HCT116 (cell line): ENCODE results near the gene TIGD3. TPM values are rescaled to one million over a fixed set of nuclear protein-coding genes. Genes with fewer than 3 reads are reported as not detected.

Experiments
- ATAC-seq: fragments of 200-7000 bp; cut with Tn5 transposase; 2 replicates; pipeline ENCODE4 v1.9.1; 2020; ENCODE audit warnings: mild to moderate bottlenecking, moderate library complexity
- BruUV-seq: library from RNA; stranded (reverse); fragments of 400-500 nt; replicated peaks from 2 replicates; lab custom pipeline; 2021; lab: Mats Ljungman, UMichigan
- CTCF ChIA-PET: fragments of 300-600 bp; sonication (Branson Sonifier 250); formaldehyde crosslinking; loops from one replicate; lab custom pipeline; 2021; ENCODE audit warnings: antibody characterized with exemption; lab: Charles Lee
- POLR2A ChIA-PET: fragments of 300-600, 350-600 bp; sonication (Branson Sonifier 250); formaldehyde crosslinking; loops from one replicate; lab custom pipeline; 2021; ENCODE audit warnings: antibody characterized with exemption; lab: Charles Lee
- RAD21 ChIA-PET, 2 experiments: fragments of 300-600 bp; sonication (Branson Sonifier 250); formaldehyde crosslinking; loops; one replicate each; lab custom pipeline; 2023; ENCODE audit warnings: low total read pairs in 2 of 2; ENCODE audit not compliant: uncharacterized antibody in 2 of 2, unreplicated experiment in 2 of 2, low non-redundant PET in 1 of 2; lab: Charles Lee
- DNase-seq: peaks from one replicate; pipeline ENCODE4 v3.0.0-alpha.2; 2010; ENCODE audit warnings: low read depth, low spot score
- H2AFZ ChIP-seq: fragments of 200-600 bp; shearing (Covaris generic), sonication (generic); 2 replicates; pipeline ENCODE4 v1.6.1; 2017; ENCODE audit warnings: low read depth, mixed run types, mixed read lengths, antibody characterized with exemption, low read length; ENCODE audit not compliant: poor library complexity, severe bottlenecking
- H3K27ac ChIP-seq: 2 replicates; pipeline ENCODE4 v1.5.1; 2012; ENCODE audit warnings: low read depth, low read length
- H3K27me3 ChIP-seq: fragments of 200-600 bp; sonication (generic); 2 replicates; pipeline ENCODE4 v1.6.1; 2016; ENCODE audit warnings: mixed run types, low read length, mixed read lengths; ENCODE audit not compliant: insufficient read depth
- H3K36me3 ChIP-seq, 2 experiments: fragments of 200-500 bp in 1 of 2; fragments of 200-600 bp in 1 of 2; sonication (Bioruptor generic) in 1 of 2; sonication (generic) in 1 of 2; 2 replicates each; pipeline versions ENCODE4 v1.5.1 to v1.6.1; 2014 to 2016; ENCODE audit warnings: low read length in 2 of 2, inconsistent platforms in 1 of 2, mixed read lengths in 1 of 2, mixed run types in 1 of 2; ENCODE audit not compliant: insufficient read depth in 2 of 2, control insufficient read depth in 1 of 2
- H3K4me1 ChIP-seq, 2 experiments: fragments of 200-600 bp in 1 of 2; sonication (generic) in 1 of 2; 2 replicates each; pipeline versions ENCODE4 v1.5.1 to v1.6.1; 2012 to 2017; ENCODE audit warnings: low read length in 2 of 2, inconsistent platforms in 1 of 2, mild to moderate bottlenecking in 1 of 2, mixed read lengths in 1 of 2, mixed run types in 1 of 2, moderate library complexity in 1 of 2; ENCODE audit not compliant: insufficient read depth in 2 of 2, control insufficient read depth in 1 of 2
- H3K4me2 ChIP-seq: fragments of 200-600 bp; sonication (generic); 2 replicates; pipeline ENCODE4 v1.6.1; 2017; ENCODE audit warnings: mixed run types, low read length, mixed read lengths
- H3K4me3 ChIP-seq, 2 experiments: fragments of 200-600 bp in 1 of 2; sonication (generic) in 1 of 2; replicated peaks in 1 of 2; 2 replicates each; pipeline ENCODE4 v1.5.1; 2011 to 2016; ENCODE audit warnings: low read length in 2 of 2, control low read depth in 1 of 2, low read depth in 1 of 2, mild to moderate bottlenecking in 1 of 2, mixed read lengths in 1 of 2, mixed run types in 1 of 2
- H3K79me2 ChIP-seq: fragments of 200-600 bp; sonication (generic); 2 replicates; pipeline ENCODE4 v1.6.1; 2017; ENCODE audit warnings: mild to moderate bottlenecking, mixed run types, low read length, moderate library complexity, mixed read lengths; ENCODE audit not compliant: insufficient read depth
- H3K9ac ChIP-seq: fragments of 200-600 bp; sonication (generic); 2 replicates; pipeline ENCODE4 v1.6.1; 2016; ENCODE audit warnings: low read length, mixed read lengths
- H3K9me2 ChIP-seq: fragments of 200-600 bp; sonication (generic), shearing (Covaris generic); 2 replicates; pipeline ENCODE4 v1.6.1; 2017; ENCODE audit warnings: mixed run types, mild to moderate bottlenecking, moderate library complexity; ENCODE audit not compliant: insufficient read depth
- H3K9me3 ChIP-seq, 2 experiments: fragments of 200-500 bp in 1 of 2; fragments of 200-600 bp in 1 of 2; sonication (Bioruptor generic) in 1 of 2; sonication (generic) in 1 of 2; 2 replicates each; pipeline ENCODE4 v1.6.1; 2014 to 2017; ENCODE audit warnings: low read length in 2 of 2, mixed read lengths in 2 of 2, inconsistent platforms in 1 of 2, low read depth in 1 of 2, mild to moderate bottlenecking in 1 of 2, mixed run types in 1 of 2, moderate library complexity in 1 of 2; ENCODE audit not compliant: control insufficient read depth in 1 of 2, insufficient read depth in 1 of 2
- H4K20me1 ChIP-seq: fragments of 200-600 bp; sonication (generic), shearing (Covaris generic); 2 replicates; pipeline ENCODE4 v1.6.1; 2017; ENCODE audit warnings: mixed run types, mild to moderate bottlenecking, moderate library complexity; ENCODE audit not compliant: insufficient read depth
- EGR1 ChIP-seq: IDR thresholded peaks from 2 replicates; pipeline ENCODE4 v1.6.1; 2012; ENCODE audit warnings: low read depth
- RAD21 ChIP-seq: IDR thresholded peaks from 2 replicates; pipeline ENCODE4 v1.6.1; 2012; ENCODE audit warnings: low read depth, mild to moderate bottlenecking
- SP1 ChIP-seq: IDR thresholded peaks from 2 replicates; pipeline ENCODE4 v1.6.1; 2012; ENCODE audit warnings: low read depth
- ZFX ChIP-seq: fragments of 450-650 bp; IDR thresholded peaks from 2 replicates; pipeline ENCODE4 v1.6.1; 2017
- intact Hi-C: fragments of 100-400 bp; cut with micrococcal nuclease; formaldehyde crosslinking; loops from 2 replicates; pipeline ENCODE4 v1.10.0; 2022
- total RNA-seq: library from RNA; stranded (reverse); gene quantifications from one replicate; pipeline ENCODE4 v1.2.1, GENCODE V29; 2021; ENCODE audit not compliant: unreplicated experiment
- TF ChIP-seq, protein P1 (sequence below), 3 experiments: fragments of 200-600 bp in 1 of 3; sonication (generic) in 1 of 3; IDR thresholded peaks in 2 of 3; conservative IDR thresholded peaks in 1 of 3; 2 replicates each; pipeline ENCODE4 v1.5.1; 2012 to 2017; ENCODE audit warnings: low read depth in 2 of 3, low read length in 2 of 3, antibody characterized with exemption in 1 of 3, borderline replicate concordance in 1 of 3, control low read depth in 1 of 3, mild to moderate bottlenecking in 1 of 3, mixed read lengths in 1 of 3, mixed run types in 1 of 3, moderate library complexity in 1 of 3; ENCODE audit not compliant: insufficient read depth in 1 of 3
- TF ChIP-seq, protein P2 (sequence below): IDR thresholded peaks from 2 replicates; pipeline ENCODE4 v1.6.1; 2012
- TF ChIP-seq, protein P3 (sequence below): IDR thresholded peaks from 2 replicates; pipeline ENCODE4 v1.6.1; 2012; ENCODE audit warnings: low read depth
- TF ChIP-seq, protein P4 (sequence below): IDR thresholded peaks from 2 replicates; pipeline ENCODE4 v1.6.1; 2011; ENCODE audit warnings: mild to moderate bottlenecking, low read length, moderate library complexity; ENCODE audit not compliant: insufficient replicate concordance; ENCODE audit errors: extremely low read depth

The TIGD3 gene
- total RNA-seq, 1 experiment from 2014 or later: 2.4 TPM

DNA sequence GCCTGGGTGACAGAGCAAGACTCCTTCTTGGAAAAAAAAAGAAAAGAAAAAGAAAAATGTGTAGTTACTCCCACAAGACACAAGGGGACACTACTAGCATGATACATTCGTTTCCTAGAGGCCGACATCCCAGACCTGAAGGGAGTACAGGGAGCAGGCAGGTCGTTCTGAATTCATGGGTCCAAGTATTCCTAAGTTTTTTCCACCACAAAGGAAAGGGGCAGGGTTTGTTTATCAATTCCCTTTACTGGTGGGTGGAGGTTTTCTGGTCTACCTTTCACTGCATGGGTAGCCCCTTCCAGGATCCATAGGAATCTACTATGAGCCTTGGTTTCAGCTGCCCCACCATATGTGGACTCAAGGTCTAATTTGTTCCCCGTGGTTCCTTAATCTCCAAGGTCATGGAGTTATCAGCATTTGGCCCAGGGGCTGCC lies 11.8 kb downstream of the TIGD3 start:
- no peaks in the 10 kb centered on the region for H3K79me2 ChIP-seq
- no peak overlapping the region for H3K27ac ChIP-seq
- no peak overlapping the region for H3K4me3 ChIP-seq
- peaks cover 6 to 10% of the 10 kb centered on the region in 2 experiments; a peak in 3 of 4 replicates for H3K4me1 ChIP-seq
- DNase-seq (peak; percentile 67), ATAC-seq (peak; percentile 90)
- ChIA-PET RAD21 (interaction anchor here in 1 of 2 experiments (1.2 kb wide), 1 partner anchor 102 kb away, joined by 3 read pairs; no protein-coding TSS in a partner anchor), CTCF (interaction anchor here (1.5 to 1.6 kb wide), 2 partner anchors 141 to 144 kb away, joined by 3 to 7 read pairs; no protein-coding TSS in a partner anchor), POLR2A (interaction anchor here (1.0 kb wide), 2 partner anchors 53 to 142 kb away, joined by 3 to 4 read pairs; no protein-coding TSS in a partner anchor)
- peak overlapping the region; percentile 61 for H3K4me2 ChIP-seq
- H3K27me3 ChIP-seq: no peaks in the 10 kb centered on the region
- no TSS peak for BruUV-seq
- TF ChIP-seq, protein P1, sequence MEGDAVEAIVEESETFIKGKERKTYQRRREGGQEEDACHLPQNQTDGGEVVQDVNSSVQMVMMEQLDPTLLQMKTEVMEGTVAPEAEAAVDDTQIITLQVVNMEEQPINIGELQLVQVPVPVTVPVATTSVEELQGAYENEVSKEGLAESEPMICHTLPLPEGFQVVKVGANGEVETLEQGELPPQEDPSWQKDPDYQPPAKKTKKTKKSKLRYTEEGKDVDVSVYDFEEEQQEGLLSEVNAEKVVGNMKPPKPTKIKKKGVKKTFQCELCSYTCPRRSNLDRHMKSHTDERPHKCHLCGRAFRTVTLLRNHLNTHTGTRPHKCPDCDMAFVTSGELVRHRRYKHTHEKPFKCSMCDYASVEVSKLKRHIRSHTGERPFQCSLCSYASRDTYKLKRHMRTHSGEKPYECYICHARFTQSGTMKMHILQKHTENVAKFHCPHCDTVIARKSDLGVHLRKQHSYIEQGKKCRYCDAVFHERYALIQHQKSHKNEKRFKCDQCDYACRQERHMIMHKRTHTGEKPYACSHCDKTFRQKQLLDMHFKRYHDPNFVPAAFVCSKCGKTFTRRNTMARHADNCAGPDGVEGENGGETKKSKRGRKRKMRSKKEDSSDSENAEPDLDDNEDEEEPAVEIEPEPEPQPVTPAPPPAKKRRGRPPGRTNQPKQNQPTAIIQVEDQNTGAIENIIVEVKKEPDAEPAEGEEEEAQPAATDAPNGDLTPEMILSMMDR (IDR thresholded peaks at IDR 0.05 in 2 of 3, conservative IDR thresholded peaks at IDR 0.05 in 1 of 3; ENCODE audit: borderline replicate concordance in 1 of 3, insufficient read depth in 1 of 3, low read depth in 2 of 3, low read length in 2 of 3): peak; percentile 62 to 85 (median 66)
- peak; percentile 95 for TF ChIP-seq RAD21
- TF ChIP-seq, protein P2, sequence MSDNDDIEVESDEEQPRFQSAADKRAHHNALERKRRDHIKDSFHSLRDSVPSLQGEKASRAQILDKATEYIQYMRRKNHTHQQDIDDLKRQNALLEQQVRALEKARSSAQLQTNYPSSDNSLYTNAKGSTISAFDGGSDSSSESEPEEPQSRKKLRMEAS: no peak
- TF ChIP-seq, protein P3, sequence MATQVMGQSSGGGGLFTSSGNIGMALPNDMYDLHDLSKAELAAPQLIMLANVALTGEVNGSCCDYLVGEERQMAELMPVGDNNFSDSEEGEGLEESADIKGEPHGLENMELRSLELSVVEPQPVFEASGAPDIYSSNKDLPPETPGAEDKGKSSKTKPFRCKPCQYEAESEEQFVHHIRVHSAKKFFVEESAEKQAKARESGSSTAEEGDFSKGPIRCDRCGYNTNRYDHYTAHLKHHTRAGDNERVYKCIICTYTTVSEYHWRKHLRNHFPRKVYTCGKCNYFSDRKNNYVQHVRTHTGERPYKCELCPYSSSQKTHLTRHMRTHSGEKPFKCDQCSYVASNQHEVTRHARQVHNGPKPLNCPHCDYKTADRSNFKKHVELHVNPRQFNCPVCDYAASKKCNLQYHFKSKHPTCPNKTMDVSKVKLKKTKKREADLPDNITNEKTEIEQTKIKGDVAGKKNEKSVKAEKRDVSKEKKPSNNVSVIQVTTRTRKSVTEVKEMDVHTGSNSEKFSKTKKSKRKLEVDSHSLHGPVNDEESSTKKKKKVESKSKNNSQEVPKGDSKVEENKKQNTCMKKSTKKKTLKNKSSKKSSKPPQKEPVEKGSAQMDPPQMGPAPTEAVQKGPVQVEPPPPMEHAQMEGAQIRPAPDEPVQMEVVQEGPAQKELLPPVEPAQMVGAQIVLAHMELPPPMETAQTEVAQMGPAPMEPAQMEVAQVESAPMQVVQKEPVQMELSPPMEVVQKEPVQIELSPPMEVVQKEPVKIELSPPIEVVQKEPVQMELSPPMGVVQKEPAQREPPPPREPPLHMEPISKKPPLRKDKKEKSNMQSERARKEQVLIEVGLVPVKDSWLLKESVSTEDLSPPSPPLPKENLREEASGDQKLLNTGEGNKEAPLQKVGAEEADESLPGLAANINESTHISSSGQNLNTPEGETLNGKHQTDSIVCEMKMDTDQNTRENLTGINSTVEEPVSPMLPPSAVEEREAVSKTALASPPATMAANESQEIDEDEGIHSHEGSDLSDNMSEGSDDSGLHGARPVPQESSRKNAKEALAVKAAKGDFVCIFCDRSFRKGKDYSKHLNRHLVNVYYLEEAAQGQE: no peak
- no peak for TF ChIP-seq SP1
- no peak for TF ChIP-seq EGR1
- no peak for TF ChIP-seq ZFX
- TF ChIP-seq, protein P4, sequence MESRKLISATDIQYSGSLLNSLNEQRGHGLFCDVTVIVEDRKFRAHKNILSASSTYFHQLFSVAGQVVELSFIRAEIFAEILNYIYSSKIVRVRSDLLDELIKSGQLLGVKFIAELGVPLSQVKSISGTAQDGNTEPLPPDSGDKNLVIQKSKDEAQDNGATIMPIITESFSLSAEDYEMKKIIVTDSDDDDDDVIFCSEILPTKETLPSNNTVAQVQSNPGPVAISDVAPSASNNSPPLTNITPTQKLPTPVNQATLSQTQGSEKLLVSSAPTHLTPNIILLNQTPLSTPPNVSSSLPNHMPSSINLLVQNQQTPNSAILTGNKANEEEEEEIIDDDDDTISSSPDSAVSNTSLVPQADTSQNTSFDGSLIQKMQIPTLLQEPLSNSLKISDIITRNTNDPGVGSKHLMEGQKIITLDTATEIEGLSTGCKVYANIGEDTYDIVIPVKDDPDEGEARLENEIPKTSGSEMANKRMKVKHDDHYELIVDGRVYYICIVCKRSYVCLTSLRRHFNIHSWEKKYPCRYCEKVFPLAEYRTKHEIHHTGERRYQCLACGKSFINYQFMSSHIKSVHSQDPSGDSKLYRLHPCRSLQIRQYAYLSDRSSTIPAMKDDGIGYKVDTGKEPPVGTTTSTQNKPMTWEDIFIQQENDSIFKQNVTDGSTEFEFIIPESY: no peak
- no peaks in the 10 kb centered on the region for H4K20me1 ChIP-seq
- H3K36me3 ChIP-seq: no peaks in the 10 kb centered on the region
- H2AFZ ChIP-seq: peak overlapping the region; percentile 98
- H3K9ac ChIP-seq: no peak overlapping the region
- no peaks in the 10 kb centered on the region for H3K9me3 ChIP-seq
- intact Hi-C loops: loop anchor here (1.0 kb wide), 3 partner anchors 16 to 144 kb away; partner anchors contain the start of gene SLC25A45
- H3K9me2 ChIP-seq: no peaks in the 10 kb centered on the region
